ENCODE data around the gene STPG1. TPM values are rescaled to one million over a fixed set of nuclear protein-coding genes. Genes with fewer than 3 reads are reported as not detected.

The STPG1 gene
- polyA plus RNA-seq, 2 of the 4 experiments (the other 2 are of a cell fraction) = 4.4 to 9.7 TPM

- ChIA-PET POLR2A (no interaction called here), CTCF (interaction anchor here (0.8 to 1.6 kb wide), 2 partner anchors 141 to 142 kb away, joined by 4 read pairs; no protein-coding TSS in a partner anchor)
- peak overlapping the region in 1 of 2 experiments; percentile 41; a peak in 2 of 6 replicates for H3K27ac ChIP-seq
- H3K4me2 ChIP-seq = no peak overlapping the region
- no peak for ATAC-seq
- H3K4me3 ChIP-seq = no peak overlapping the region
- TF ChIP-seq CEBPB (IDR thresholded peaks at IDR 0.05) = no peak
- H3K4me1 ChIP-seq = no peaks in the 10 kb centered on the region
- no peak for DNase-seq (ENCODE audit: low read depth in 1 of 2, low spot score in 1 of 2)
- WGBS (ENCODE audit: missing lambda C conversion rate) = 90% methylated on average over 5 of the region's 8 CpGs
- H3K9me3 ChIP-seq = no peaks in the 10 kb centered on the region
- FAIRE-seq = no peak
Measured at GRCh38 chr1:24340770-24341169, 72.8 kb downstream of the STPG1 start.

GRCh38 chr1:24339996-24340395, 73.6 kb downstream of the STPG1 start:
- WGBS (ENCODE audit: missing lambda C conversion rate) = 92% methylated on average over 7 of the region's 8 CpGs
- no peak for ATAC-seq
- ChIA-PET CTCF (interaction anchor here (0.8 kb wide), 1 partner anchor 141 kb away, joined by 4 read pairs; no protein-coding TSS in a partner anchor), POLR2A (no interaction called here)
- no peaks in the 10 kb centered on the region for H3K4me1 ChIP-seq
- FAIRE-seq = no peak
- DNase-seq (ENCODE audit: low read depth in 1 of 2, low spot score in 1 of 2) = no peak
- H3K4me2 ChIP-seq = no peak overlapping the region
- H3K9me3 ChIP-seq = no peaks in the 10 kb centered on the region
- TF ChIP-seq ATOH8 (CRISPR knock-in tag; IDR thresholded peaks at IDR 0.05; ENCODE audit: low read depth) (no peak), HOXB5 (CRISPR knock-in tag; IDR thresholded peaks at IDR 0.05) (no peak), CBX8 (IDR thresholded peaks at IDR 0.05) (no peak), MAFK (IDR thresholded peaks at IDR 0.05; ENCODE audit: partially characterized antibody) (no peak), KDM1A (IDR thresholded peaks at IDR 0.05; ENCODE audit: low read depth) (no peak), USF2 (IDR thresholded peaks at IDR 0.05) (no peak), PHF8 (IDR thresholded peaks at IDR 0.05; ENCODE audit: borderline replicate concordance, low read depth) (no peak), BHLHE40 (IDR thresholded peaks at IDR 0.05; ENCODE audit: low read depth, low read length) (no peak), CBX2 (IDR thresholded peaks at IDR 0.05; ENCODE audit: borderline replicate concordance, low read depth) (no peak), GATA3 (IDR thresholded peaks at IDR 0.05; ENCODE audit: borderline replicate concordance) (no peak)
- no peak overlapping the region for H3K4me3 ChIP-seq
- no peak overlapping the region for H3K27ac ChIP-seq

GRCh38 chr1:24338447-24338846, 75.1 kb downstream of the STPG1 start:
- no peak for ATAC-seq
- H3K9me3 ChIP-seq = no peaks in the 10 kb centered on the region
- no peak for TF ChIP-seq RCOR1 (IDR thresholded peaks at IDR 0.05; ENCODE audit: low read depth, low read length)
- TF ChIP-seq JUN (IDR thresholded peaks at IDR 0.05) = no peak
- TF ChIP-seq ESRRA (IDR thresholded peaks at IDR 0.05; ENCODE audit: borderline replicate concordance, low read length) = no peak
- no peak for TF ChIP-seq POLR2AphosphoS2 (conservative IDR thresholded peaks at IDR 0.05; ENCODE audit: low read length)
- TF ChIP-seq POLR2A (IDR thresholded peaks at IDR 0.05; ENCODE audit: low read length) = no peak
- TF ChIP-seq USF2 (IDR thresholded peaks at IDR 0.05) = no peak
- no peak for TF ChIP-seq SMC3 (IDR thresholded peaks at IDR 0.05)
- TF ChIP-seq MAZ (IDR thresholded peaks at IDR 0.05; ENCODE audit: borderline replicate concordance, low read depth, low read length) = no peak
- TF ChIP-seq ELK1 (IDR thresholded peaks at IDR 0.05; ENCODE audit: low read depth, low read length) = no peak
- TF ChIP-seq BHLHE40 (IDR thresholded peaks at IDR 0.05; ENCODE audit: low read depth, low read length) = no peak
- TF ChIP-seq SREBF2 (IDR thresholded peaks at IDR 0.05) = no peak
- H3K4me2 ChIP-seq = no peak overlapping the region
- no peak for DNase-seq (ENCODE audit: low read depth in 1 of 2, low spot score in 1 of 2)
- FAIRE-seq = no peak
- H3K4me3 ChIP-seq = no peak overlapping the region
- POLR2A ChIA-PET = no interaction called here
- CTCF ChIA-PET = interaction anchor here (0.9 to 2.0 kb wide), 3 partner anchors 45 to 139 kb away, joined by 3 to 10 read pairs (median 3); no protein-coding TSS in a partner anchor
- WGBS (ENCODE audit: missing lambda C conversion rate) = 65% methylated on average over 5 of the region's 5 CpGs
- H3K27ac ChIP-seq = no peak overlapping the region
- H3K4me1 ChIP-seq = no peaks in the 10 kb centered on the region

Data from A549 (cell line).